MM.1S (cell line): ENCODE results near the gene C10orf90.
"Not testable (repeated sequence)": the region's sequence is repeated elsewhere in the genome, so short reads cannot be mapped to it uniquely, and the experiment has no call there.

ENCODE experiments used
- DNase-seq: peaks from one replicate; pipeline ENCODE4 v3.0.0-alpha.2; 2015
- H2AFZ ChIP-seq: fragments of 300-600 bp; sonication (generic); 2 replicates; pipeline ENCODE4 v1.6.0; 2016; ENCODE audit warnings: antibody characterized with exemption, low read length
- H3F3A ChIP-seq: fragments of 300-600 bp; sonication (generic); 2 replicates; pipeline ENCODE4 v1.6.1; 2016; ENCODE audit warnings: mild to moderate bottlenecking, antibody characterized with exemption, low read length, moderate library complexity, mixed read lengths; ENCODE audit not compliant: insufficient read depth
- H3K27ac ChIP-seq: fragments of 300-600 bp; sonication (generic); 2 replicates; pipeline ENCODE4 v1.5.1; 2016; ENCODE audit warnings: mild to moderate bottlenecking, low read length
- H3K27me3 ChIP-seq: fragments of 300-600 bp; sonication (generic); replicated peaks from 2 replicates; pipeline ENCODE4 v1.6.0; 2016; ENCODE audit warnings: low read length; ENCODE audit not compliant: insufficient read depth
- H3K36me3 ChIP-seq: fragments of 300-600 bp; sonication (generic); replicated peaks from 2 replicates; pipeline ENCODE4 v1.6.1; 2016; ENCODE audit warnings: mild to moderate bottlenecking, low read length, mixed read lengths; ENCODE audit not compliant: insufficient read depth
- H3K4me1 ChIP-seq: fragments of 300-600 bp; sonication (generic); 2 replicates; pipeline ENCODE4 v1.6.1; 2016; ENCODE audit warnings: low read length, mixed read lengths
- H3K4me2 ChIP-seq: fragments of 300-600 bp; sonication (generic); 2 replicates; pipeline ENCODE4 v1.6.0; 2016; ENCODE audit warnings: low read depth, low read length
- H3K4me3 ChIP-seq: fragments of 300-600 bp; sonication (generic); 2 replicates; pipeline ENCODE4 v1.5.1; 2016; ENCODE audit warnings: low read length, mixed read lengths
- H3K79me2 ChIP-seq: fragments of 300-600 bp; sonication (generic); 2 replicates; pipeline ENCODE4 v1.6.1; 2016; ENCODE audit warnings: mixed run types, low read length, mixed read lengths
- H3K9ac ChIP-seq: fragments of 300-600 bp; sonication (generic); 2 replicates; pipeline ENCODE4 v1.6.1; 2016; ENCODE audit warnings: low read length, mixed read lengths
- H3K9me2 ChIP-seq: fragments of 300-600 bp; sonication (generic); replicated peaks from 2 replicates; pipeline ENCODE4 v1.6.1; 2016; ENCODE audit warnings: mild to moderate bottlenecking, low read length, mixed read lengths; ENCODE audit not compliant: insufficient read depth
- H3K9me3 ChIP-seq: fragments of 300-600 bp; sonication (generic); replicated peaks from 2 replicates; pipeline ENCODE4 v1.6.1; 2016; ENCODE audit warnings: mild to moderate bottlenecking, low read length, mixed read lengths; ENCODE audit not compliant: insufficient read depth
- H4K20me1 ChIP-seq: fragments of 300-600 bp; sonication (generic); 2 replicates; pipeline ENCODE4 v1.6.1; 2016; ENCODE audit warnings: mild to moderate bottlenecking, low read length, moderate library complexity, mixed read lengths; ENCODE audit not compliant: insufficient read depth
- CTCF ChIP-seq: fragments of 300-600 bp; sonication (generic); IDR thresholded peaks from 2 replicates; pipeline ENCODE4 v1.5.1; 2016; ENCODE audit warnings: antibody characterized with exemption, low read length, mixed read lengths
- EZH2 ChIP-seq: fragments of 300-600 bp; sonication (generic); optimal IDR thresholded peaks from 2 replicates; pipeline ENCODE3; 2017; ENCODE audit warnings: low read depth, mild to moderate bottlenecking, antibody characterized with exemption, low read length, mixed read lengths
- EZH2phosphoT487 ChIP-seq: fragments of 300-600 bp; sonication (generic); IDR thresholded peaks from 2 replicates; pipeline ENCODE4 v1.6.1; 2018; ENCODE audit warnings: antibody characterized with exemption, low read length

Gene C10orf90

GRCh38 chr10:126380352-126381076 lies 290.0 kb downstream of the C10orf90 start:
- H3K9me3 ChIP-seq, result no peaks in the 10 kb centered on the region
- H3K4me1 ChIP-seq, result no peaks in the 10 kb centered on the region
- H3K79me2 ChIP-seq, result no peaks in the 10 kb centered on the region
- no peak overlapping the region for H3K27ac ChIP-seq
- H3F3A ChIP-seq, result no peaks in the 10 kb centered on the region
- H3K9ac ChIP-seq, result no peak overlapping the region
- H3K36me3 ChIP-seq, result no peaks in the 10 kb centered on the region
- H3K9me2 ChIP-seq, result no peaks in the 10 kb centered on the region
- no peak overlapping the region for H3K4me3 ChIP-seq
- no peaks in the 10 kb centered on the region for H4K20me1 ChIP-seq
- H3K27me3 ChIP-seq, result no peaks in the 10 kb centered on the region
- TF ChIP-seq EZH2phosphoT487 (no peak), EZH2 (no peak), CTCF (no peak)
- H3K4me2 ChIP-seq, result no peak overlapping the region
- no peak overlapping the region for H2AFZ ChIP-seq
- DNase-seq, result no peak

GRCh38 chr10:126379166-126379565 lies 291.3 kb downstream of the C10orf90 start:
- not testable (repeated sequence) for H3F3A ChIP-seq, H3K79me2 ChIP-seq, H2AFZ ChIP-seq, H3K36me3 ChIP-seq, H3K27me3 ChIP-seq, H3K4me2 ChIP-seq, H3K27ac ChIP-seq, H3K9ac ChIP-seq, H3K9me2 ChIP-seq, H4K20me1 ChIP-seq, H3K4me1 ChIP-seq, H3K4me3 ChIP-seq, DNase-seq, H3K9me3 ChIP-seq

- no peaks in the 10 kb centered on the region for H3K4me1 ChIP-seq
- H3K36me3 ChIP-seq, result no peaks in the 10 kb centered on the region
- peak; percentile 14 for DNase-seq
- H3K4me2 ChIP-seq, result no peak overlapping the region
- H3K9me2 ChIP-seq, result no peaks in the 10 kb centered on the region
- no peak for TF ChIP-seq EZH2
- TF ChIP-seq EZH2phosphoT487, result no peak
- no peak for TF ChIP-seq CTCF
- H3K4me3 ChIP-seq, result no peak overlapping the region
- H3K27ac ChIP-seq, result peak overlapping the region; percentile 7; the same call in 1 of the 2 replicates
- no peaks in the 10 kb centered on the region for H3K9me3 ChIP-seq
- no peaks in the 10 kb centered on the region for H3F3A ChIP-seq
- no peaks in the 10 kb centered on the region for H3K79me2 ChIP-seq
- H2AFZ ChIP-seq, result no peak overlapping the region
- no peaks in the 10 kb centered on the region for H4K20me1 ChIP-seq
- H3K9ac ChIP-seq, result no peak overlapping the region
- H3K27me3 ChIP-seq, result no peaks in the 10 kb centered on the region
Observed at GRCh38 chr10:126376956-126377355, 293.5 kb downstream of the C10orf90 start.

- no peaks in the 10 kb centered on the region for H3K9me2 ChIP-seq
- H4K20me1 ChIP-seq, result no peaks in the 10 kb centered on the region
- no peak overlapping the region for H3K9ac ChIP-seq
- no peak overlapping the region for H3K4me2 ChIP-seq
- no peak overlapping the region for H3K4me3 ChIP-seq
- no peaks in the 10 kb centered on the region for H3K27me3 ChIP-seq
- no peaks in the 10 kb centered on the region for H3K36me3 ChIP-seq
- H3F3A ChIP-seq, result no peaks in the 10 kb centered on the region
- H3K79me2 ChIP-seq, result no peaks in the 10 kb centered on the region
- no peak for TF ChIP-seq CTCF
- no peak for TF ChIP-seq EZH2
- TF ChIP-seq EZH2phosphoT487, result no peak
- H2AFZ ChIP-seq, result no peak overlapping the region
- no peaks in the 10 kb centered on the region for H3K9me3 ChIP-seq
- no peak overlapping the region for H3K27ac ChIP-seq
- no peak for DNase-seq
- H3K4me1 ChIP-seq, result no peaks in the 10 kb centered on the region
Observed at GRCh38 chr10:126375926-126376554, 294.5 kb downstream of the C10orf90 start.
